ENCODE results near the gene ST7L. TPM values are rescaled to one million over a fixed set of nuclear protein-coding genes. Genes with fewer than 3 reads are reported as not detected.

ST7L gene
- total RNA-seq, 1 donor, result 18.5 TPM

- Histone ChIP-seq H3K4me1 (ENCODE audit: insufficient read depth, low read length) (no peaks in the 10 kb centered on the region), H3K4me3 (ENCODE audit: insufficient read depth, low read length) (no peak overlapping the region), H3K27ac (ENCODE audit: low read depth, low read length) (no peak overlapping the region), H3K27me3 (ENCODE audit: insufficient read depth, low read length) (no peaks in the 10 kb centered on the region), H2AFZ (ENCODE audit: low read length) (no peak overlapping the region), H3K79me2 (ENCODE audit: insufficient read depth, low read length) (no peaks in the 10 kb centered on the region), H4K20me1 (ENCODE audit: insufficient read depth, low read length) (no peaks in the 10 kb centered on the region), H3K4me2 (ENCODE audit: insufficient read depth, low read length) (no peak overlapping the region), H3K36me3 (ENCODE audit: insufficient read depth, low read length) (peaks cover 8% of the 10 kb centered on the region), H3K9me3 (ENCODE audit: low read depth, low read length) (no peaks in the 10 kb centered on the region)
- TF ChIP-seq CTCF (IDR thresholded peaks at IDR 0.05; ENCODE audit: extremely low read depth, low read depth, low read length), result no peak
- DNase-seq (ENCODE audit: insufficient read length, low spot score, missing footprints), result no peak
Measured at GRCh38 chr1:112554411-112554810, 64.5 kb downstream of the ST7L start.

GRCh38 chr1:112549590-112549989 is 69.4 kb downstream of the ST7L start:
- Histone ChIP-seq H3K9me3 (ENCODE audit: low read depth, low read length) (no peaks in the 10 kb centered on the region), H2AFZ (ENCODE audit: low read length) (no peak overlapping the region), H3K4me1 (ENCODE audit: insufficient read depth, low read length) (peaks cover 22% of the 10 kb centered on the region), H3K36me3 (ENCODE audit: insufficient read depth, low read length) (peaks cover 8% of the 10 kb centered on the region), H3K27ac (ENCODE audit: low read depth, low read length) (no peak overlapping the region), H3K79me2 (ENCODE audit: insufficient read depth, low read length) (no peaks in the 10 kb centered on the region), H4K20me1 (ENCODE audit: insufficient read depth, low read length) (no peaks in the 10 kb centered on the region), H3K4me3 (ENCODE audit: insufficient read depth, low read length) (no peak overlapping the region), H3K27me3 (ENCODE audit: insufficient read depth, low read length) (no peaks in the 10 kb centered on the region), H3K4me2 (ENCODE audit: insufficient read depth, low read length) (no peak overlapping the region)
- no peak for DNase-seq (ENCODE audit: insufficient read length, low spot score, missing footprints)
- no peak for TF ChIP-seq CTCF (IDR thresholded peaks at IDR 0.05; ENCODE audit: extremely low read depth, low read depth, low read length)

GRCh38 chr1:112548547-112548946 is 70.4 kb downstream of the ST7L start:
- no peak overlapping the region for H3K27ac ChIP-seq (ENCODE audit: low read depth, low read length)
- no peak overlapping the region for H3K4me2 ChIP-seq (ENCODE audit: insufficient read depth, low read length)
- H3K36me3 ChIP-seq (ENCODE audit: insufficient read depth, low read length), result peaks cover 8% of the 10 kb centered on the region
- TF ChIP-seq CTCF (IDR thresholded peaks at IDR 0.05; ENCODE audit: extremely low read depth, low read depth, low read length), result no peak
- no peak overlapping the region for H2AFZ ChIP-seq (ENCODE audit: low read length)
- H3K4me3 ChIP-seq (ENCODE audit: insufficient read depth, low read length), result no peak overlapping the region
- DNase-seq (ENCODE audit: insufficient read length, low spot score, missing footprints), result no peak
- no peaks in the 10 kb centered on the region for H3K9me3 ChIP-seq (ENCODE audit: low read depth, low read length)
- H3K79me2 ChIP-seq (ENCODE audit: insufficient read depth, low read length), result no peaks in the 10 kb centered on the region
- no peaks in the 10 kb centered on the region for H3K27me3 ChIP-seq (ENCODE audit: insufficient read depth, low read length)
- peaks cover 28% of the 10 kb centered on the region for H3K4me1 ChIP-seq (ENCODE audit: insufficient read depth, low read length)
- H4K20me1 ChIP-seq (ENCODE audit: insufficient read depth, low read length), result no peaks in the 10 kb centered on the region

GRCh38 chr1:112546076-112546475 is 72.9 kb downstream of the ST7L start:
- H3K36me3 ChIP-seq (ENCODE audit: insufficient read depth, low read length), result peaks cover 8% of the 10 kb centered on the region
- no peaks in the 10 kb centered on the region for H3K27me3 ChIP-seq (ENCODE audit: insufficient read depth, low read length)
- no peaks in the 10 kb centered on the region for H4K20me1 ChIP-seq (ENCODE audit: insufficient read depth, low read length)
- peaks cover 33% of the 10 kb centered on the region for H3K4me1 ChIP-seq (ENCODE audit: insufficient read depth, low read length)
- H3K27ac ChIP-seq (ENCODE audit: low read depth, low read length), result peak overlapping the region; percentile 91
- no peaks in the 10 kb centered on the region for H3K79me2 ChIP-seq (ENCODE audit: insufficient read depth, low read length)
- no peak overlapping the region for H2AFZ ChIP-seq (ENCODE audit: low read length)
- no peaks in the 10 kb centered on the region for H3K9me3 ChIP-seq (ENCODE audit: low read depth, low read length)
- no peak for TF ChIP-seq CTCF (IDR thresholded peaks at IDR 0.05; ENCODE audit: extremely low read depth, low read depth, low read length)
- DNase-seq (ENCODE audit: insufficient read length, low spot score, missing footprints), result no peak
- H3K4me3 ChIP-seq (ENCODE audit: insufficient read depth, low read length), result no peak overlapping the region
- no peak overlapping the region for H3K4me2 ChIP-seq (ENCODE audit: insufficient read depth, low read length)

Data from osteoblast (primary cell).